GM08714 (cell line): ENCODE data around the gene MLEC.

ENCODE experiments used
- H3K4me3 ChIP-seq: fragments of 200-500 bp; sonication (Bioruptor generic); 2 replicates; pipeline ENCODE4 v1.5.1; 2014; ENCODE audit warnings: mild to moderate bottlenecking, low read length, inconsistent platforms
- ZNF274 ChIP-seq: IDR thresholded peaks from 2 replicates; pipeline ENCODE4 v1.6.1; 2012; ENCODE audit warnings: mild to moderate bottlenecking, low read depth, low read length

The MLEC gene

DNA sequence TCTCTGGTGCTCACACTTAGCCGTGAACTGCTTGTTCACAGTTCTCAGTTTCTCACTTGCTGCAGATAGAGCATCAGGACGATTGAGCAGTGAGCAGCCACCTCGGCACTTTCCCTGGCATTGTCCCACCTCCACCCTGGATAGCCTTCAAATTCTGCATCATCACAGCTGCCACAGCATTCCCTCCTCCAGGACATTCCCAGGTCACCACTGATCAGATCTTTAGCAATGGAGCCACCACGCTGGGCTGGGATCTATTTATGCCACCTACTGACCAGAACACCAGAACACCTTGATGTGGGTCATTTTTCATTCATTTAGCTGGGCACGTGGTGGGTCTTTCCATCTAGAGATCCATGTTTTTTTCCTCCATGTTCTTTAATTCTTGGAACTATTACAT is 62.3 kb downstream of the MLEC start:
- no peak for TF ChIP-seq ZNF274

DNA sequence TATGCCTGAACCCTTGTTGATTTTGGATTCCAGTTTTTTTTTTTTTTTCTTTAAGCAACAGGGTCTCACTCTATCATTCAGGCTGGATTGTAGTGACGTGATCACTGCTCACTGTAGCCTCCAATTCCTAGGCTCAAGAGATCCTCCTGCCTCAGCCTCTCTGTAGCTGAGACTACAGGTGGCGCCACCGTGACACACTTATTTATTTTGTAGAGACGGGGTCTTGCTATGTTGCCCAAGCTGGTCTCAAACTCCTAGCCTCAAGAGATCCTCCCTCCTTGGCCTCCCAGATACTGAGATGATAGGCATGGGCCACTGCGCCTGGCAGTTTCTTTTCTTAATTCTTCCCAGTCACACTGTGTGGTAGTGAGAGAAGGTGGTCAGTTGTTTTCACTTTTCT is 63.9 kb downstream of the MLEC start:
- H3K4me3 ChIP-seq, result no peak overlapping the region
- no peak for TF ChIP-seq ZNF274

More for the DNA sequence above, 62.3 kb downstream of the MLEC start:
- H3K4me3 ChIP-seq, result no peak overlapping the region

DNA sequence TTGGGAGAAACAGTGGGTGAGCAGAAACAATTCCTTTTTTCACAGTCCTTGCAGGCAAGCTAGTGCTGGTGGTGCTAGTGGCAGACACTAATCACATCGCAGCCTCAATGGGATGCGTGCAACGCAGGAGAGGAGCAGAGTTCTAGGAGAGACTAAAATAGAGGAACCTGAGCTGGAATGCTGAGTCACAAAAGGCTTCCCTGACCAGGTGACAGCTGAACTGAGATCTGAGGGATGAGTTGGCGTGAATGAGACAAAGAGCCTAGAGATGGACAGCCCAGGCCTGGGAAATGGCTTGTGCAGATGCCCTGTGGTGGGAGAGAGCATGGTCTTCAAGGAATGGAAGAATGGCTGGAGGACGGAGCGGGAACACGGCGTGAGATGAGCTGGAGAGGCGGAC is 64.4 kb downstream of the MLEC start:
- H3K4me3 ChIP-seq, result no peak overlapping the region
- TF ChIP-seq ZNF274, result no peak
